NCI-H146 (cell line): ENCODE data around the gene CDH13.

Source experiments
- DNase-seq: peaks from one replicate; lab custom pipeline; 2025; lab: John Stamatoyannopoulos, UW

CDH13 gene

GRCh38 chr16:82626791-82627261 lies at the start of gene CDH13:
Gene CDH13, plus strand, starts transcription at chr16:82626969.
- DNase-seq, result no peak

GRCh38 chr16:82580298-82580890 lies 46.4 kb upstream of the CDH13 start:
- DNase-seq, result no peak

- no peak for DNase-seq
Observed at GRCh38 chr16:82582975-82583374, 43.8 kb upstream of the CDH13 start.

- DNase-seq, result no peak
Observed at GRCh38 chr16:82583422-82583821, 43.3 kb upstream of the CDH13 start.

- DNase-seq, result no peak
Observed at GRCh38 chr16:82584553-82585152, 42.1 kb upstream of the CDH13 start.

- DNase-seq, result no peak
Observed at GRCh38 chr16:82585675-82586074, 41.1 kb upstream of the CDH13 start.

- DNase-seq, result no peak
Observed at GRCh38 chr16:82586130-82586529, 40.6 kb upstream of the CDH13 start.

GRCh38 chr16:82587289-82587688 lies 39.5 kb upstream of the CDH13 start:
- no peak for DNase-seq

- DNase-seq, result no peak
Observed at GRCh38 chr16:82589407-82589806, 37.4 kb upstream of the CDH13 start.

- DNase-seq, result no peak
Observed at GRCh38 chr16:82594114-82594513, 32.7 kb upstream of the CDH13 start.

GRCh38 chr16:82598771-82599170 lies 28.0 kb upstream of the CDH13 start:
- DNase-seq, result no peak

GRCh38 chr16:82601989-82602640 lies 24.7 kb upstream of the CDH13 start:
- no peak for DNase-seq

GRCh38 chr16:82603784-82604411 lies 22.9 kb upstream of the CDH13 start:
- no peak for DNase-seq

- DNase-seq, result no peak
Observed at GRCh38 chr16:82605076-82605475, 21.7 kb upstream of the CDH13 start.

GRCh38 chr16:82605863-82606620 lies 20.7 kb upstream of the CDH13 start:
- no peak for DNase-seq

GRCh38 chr16:82609140-82609539 lies 17.6 kb upstream of the CDH13 start:
- DNase-seq, result no peak

- DNase-seq, result no peak
Observed at GRCh38 chr16:82612263-82612662, 14.5 kb upstream of the CDH13 start.

- no peak for DNase-seq
Observed at GRCh38 chr16:82616356-82616755, 10.4 kb upstream of the CDH13 start.

- no peak for DNase-seq
Observed at GRCh38 chr16:82621781-82622180, 5.0 kb upstream of the CDH13 start.

GRCh38 chr16:82623241-82623640 lies 3.5 kb upstream of the CDH13 start:
- DNase-seq, result no peak

GRCh38 chr16:82625066-82625968 lies 1.5 kb upstream of the CDH13 start:
- no peak for DNase-seq
